CD4-positive, CD25-positive, alpha-beta regulatory T cell (primary cell): ENCODE results near the gene CDH23. TPM values are rescaled to one million over a fixed set of nuclear protein-coding genes. Genes with fewer than 3 reads are reported as not detected.

Experiments used
- ATAC-seq, 2 donors: fragments of 150-1000 bp; cut with Tn5 transposase; one replicate each; pipeline ENCODE4 v1.10.0; 2021; ENCODE audit warnings: low read depth in 2 of 2, moderate number of reproducible peaks in 2 of 2, moderate library complexity in 1 of 2
- DNase-seq, 3 donors: peaks; one replicate each; pipeline versions ENCODE4 v3.0.0 to v3.0.0-alpha.2; 2012 to 2022; ENCODE audit warnings: mixed read lengths in 1 of 3
- H3K27ac ChIP-seq: one replicate; pipeline ENCODE4 v1.7.0; 2013; ENCODE audit warnings: mild to moderate bottlenecking, low read length; ENCODE audit not compliant: insufficient read depth, poor library complexity, severe bottlenecking
- H3K27me3 ChIP-seq: one replicate; pipeline ENCODE4 v1.7.0; 2013; ENCODE audit warnings: low read length; ENCODE audit not compliant: control insufficient read depth, insufficient read depth
- H3K36me3 ChIP-seq: one replicate; pipeline ENCODE4 v1.7.0; 2013; ENCODE audit warnings: mild to moderate bottlenecking, low read length, moderate library complexity; ENCODE audit not compliant: control insufficient read depth, insufficient read depth
- H3K4me1 ChIP-seq: 2 replicates; pipeline ENCODE4 v1.7.0; 2013; ENCODE audit warnings: mild to moderate bottlenecking, low read length; ENCODE audit not compliant: insufficient read depth, control insufficient read depth, poor library complexity, severe bottlenecking
- H3K4me3 ChIP-seq: one replicate; pipeline ENCODE4 v1.7.0; 2013; ENCODE audit warnings: low read depth, mild to moderate bottlenecking, low read length, moderate library complexity
- H3K9me3 ChIP-seq, 2 experiments: 1 replicate in 1 of 2; 2 replicates in 1 of 2; pipeline ENCODE4 v1.7.0; 2013; ENCODE audit warnings: low read length in 2 of 2, mild to moderate bottlenecking in 1 of 2, moderate library complexity in 1 of 2; ENCODE audit not compliant: control insufficient read depth in 2 of 2
- H3K27ac Mint-ChIP-seq, 3 donors: one replicate each; pipeline ENCODE4 v1.8.0; 2020 to 2022; ENCODE audit warnings: mild to moderate bottlenecking in 3 of 3, mixed read lengths in 3 of 3, moderate library complexity in 2 of 3
- H3K27me3 Mint-ChIP-seq: one replicate; pipeline ENCODE4 v1.8.0; 2022; ENCODE audit warnings: mild to moderate bottlenecking, mixed read lengths
- H3K36me3 Mint-ChIP-seq: one replicate; pipeline ENCODE4 v1.8.0; 2020; ENCODE audit warnings: mixed read lengths
- H3K4me1 Mint-ChIP-seq, 4 donors: one replicate each; pipeline ENCODE4 v1.8.0; 2020 to 2022; ENCODE audit warnings: mixed read lengths in 4 of 4, mild to moderate bottlenecking in 1 of 4
- H3K4me3 Mint-ChIP-seq, 4 donors: one replicate each; pipeline ENCODE4 v1.8.0; 2020 to 2022; ENCODE audit warnings: mild to moderate bottlenecking in 4 of 4, mixed read lengths in 4 of 4, moderate library complexity in 3 of 4
- H3K9me3 Mint-ChIP-seq, 7 donors: one replicate each; pipeline ENCODE4 v1.8.0; 2020 to 2022; ENCODE audit warnings: mixed read lengths in 7 of 7, mild to moderate bottlenecking in 3 of 7, moderate library complexity in 2 of 7
- polyA plus RNA-seq, 4 donors: library from polyadenylated mRNA; unstranded; fragments of 300-500 nt; fragmentation: Illumina TruSeq; gene quantifications; one replicate each; pipeline ENCODE4 v1.2.3, GENCODE V29; 2021
- total RNA-seq: library from RNA; stranded (reverse); gene quantifications from one replicate; pipeline ENCODE4 v1.2.3, GENCODE V29; 2022

The CDH23 gene
- total and polyA plus RNA-seq, 5 donors from 2014 or later, result 0.17 to 5.6 (median 1.1) TPM

- ATAC-seq, result no peak
- peaks cover 0 to 2% (median 0%) of the 10 kb centered on the region in 4 donors for H3K4me1 Mint-ChIP-seq
Observed at GRCh38 chr10:71643904-71644303, 247.2 kb downstream of the CDH23 start.

GRCh38 chr10:71644307-71645180 lies 247.8 kb downstream of the CDH23 start:
- Mint-ChIP-seq H3K27me3 (peaks cover 12% of the 10 kb centered on the region), H3K9me3 (no peaks in the 10 kb centered on the region), H3K36me3 (no peaks in the 10 kb centered on the region), H3K4me1 (peaks cover 0 to 3% (median under 1%) of the 10 kb centered on the region in 4 donors), H3K27ac (no peak overlapping the region), H3K4me3 (no peak overlapping the region)
- no peak for ATAC-seq
- Histone ChIP-seq H3K9me3 (no peaks in the 10 kb centered on the region), H3K27me3 (no peaks in the 10 kb centered on the region), H3K4me3 (no peak overlapping the region), H3K36me3 (no peaks in the 10 kb centered on the region), H3K27ac (no peak overlapping the region), H3K4me1 (no peaks in the 10 kb centered on the region)
- no peak for DNase-seq

More at GRCh38 chr10:71643904-71644303, 247.2 kb downstream of the CDH23 start:
- DNase-seq, result no peak
- no peaks in the 10 kb centered on the region for H3K36me3 ChIP-seq
- H3K27me3 ChIP-seq, result no peaks in the 10 kb centered on the region
- no peaks in the 10 kb centered on the region for H3K9me3 Mint-ChIP-seq
- no peak overlapping the region for H3K27ac Mint-ChIP-seq
- H3K36me3 Mint-ChIP-seq, result no peaks in the 10 kb centered on the region
- H3K27ac ChIP-seq, result no peak overlapping the region
- H3K9me3 ChIP-seq, result no peaks in the 10 kb centered on the region
- no peak overlapping the region for H3K4me3 Mint-ChIP-seq
- no peak overlapping the region for H3K4me3 ChIP-seq
- no peaks in the 10 kb centered on the region for H3K4me1 ChIP-seq
- peaks cover 12% of the 10 kb centered on the region for H3K27me3 Mint-ChIP-seq

GRCh38 chr10:71645185-71645584 lies 248.5 kb downstream of the CDH23 start:
- Mint-ChIP-seq H3K4me1 (peaks cover 0 to 3% (median under 1%) of the 10 kb centered on the region in 4 donors), H3K36me3 (no peaks in the 10 kb centered on the region), H3K4me3 (no peak overlapping the region), H3K27ac (no peak overlapping the region), H3K27me3 (peaks cover 12% of the 10 kb centered on the region), H3K9me3 (no peaks in the 10 kb centered on the region)
- no peak overlapping the region for H3K4me3 ChIP-seq
- no peak for ATAC-seq
- no peaks in the 10 kb centered on the region for H3K9me3 ChIP-seq
- H3K4me1 ChIP-seq, result no peaks in the 10 kb centered on the region
- no peak overlapping the region for H3K27ac ChIP-seq
- H3K36me3 ChIP-seq, result no peaks in the 10 kb centered on the region
- DNase-seq, result no peak
- H3K27me3 ChIP-seq, result no peaks in the 10 kb centered on the region

- Histone ChIP-seq H3K27me3 (no peaks in the 10 kb centered on the region), H3K36me3 (no peaks in the 10 kb centered on the region), H3K27ac (no peak overlapping the region), H3K4me3 (no peak overlapping the region), H3K4me1 (no peaks in the 10 kb centered on the region), H3K9me3 (no peaks in the 10 kb centered on the region)
- H3K9me3 Mint-ChIP-seq, result no peaks in the 10 kb centered on the region
- DNase-seq (no peak), ATAC-seq (no peak)
- peaks cover 12% of the 10 kb centered on the region for H3K27me3 Mint-ChIP-seq
- H3K36me3 Mint-ChIP-seq, result no peaks in the 10 kb centered on the region
- H3K4me3 Mint-ChIP-seq, result no peak overlapping the region
- H3K4me1 Mint-ChIP-seq, result peaks cover 0 to 3% (median under 1%) of the 10 kb centered on the region in 4 donors
- no peak overlapping the region for H3K27ac Mint-ChIP-seq
Observed at GRCh38 chr10:71646037-71646436, 249.3 kb downstream of the CDH23 start.

DNA sequence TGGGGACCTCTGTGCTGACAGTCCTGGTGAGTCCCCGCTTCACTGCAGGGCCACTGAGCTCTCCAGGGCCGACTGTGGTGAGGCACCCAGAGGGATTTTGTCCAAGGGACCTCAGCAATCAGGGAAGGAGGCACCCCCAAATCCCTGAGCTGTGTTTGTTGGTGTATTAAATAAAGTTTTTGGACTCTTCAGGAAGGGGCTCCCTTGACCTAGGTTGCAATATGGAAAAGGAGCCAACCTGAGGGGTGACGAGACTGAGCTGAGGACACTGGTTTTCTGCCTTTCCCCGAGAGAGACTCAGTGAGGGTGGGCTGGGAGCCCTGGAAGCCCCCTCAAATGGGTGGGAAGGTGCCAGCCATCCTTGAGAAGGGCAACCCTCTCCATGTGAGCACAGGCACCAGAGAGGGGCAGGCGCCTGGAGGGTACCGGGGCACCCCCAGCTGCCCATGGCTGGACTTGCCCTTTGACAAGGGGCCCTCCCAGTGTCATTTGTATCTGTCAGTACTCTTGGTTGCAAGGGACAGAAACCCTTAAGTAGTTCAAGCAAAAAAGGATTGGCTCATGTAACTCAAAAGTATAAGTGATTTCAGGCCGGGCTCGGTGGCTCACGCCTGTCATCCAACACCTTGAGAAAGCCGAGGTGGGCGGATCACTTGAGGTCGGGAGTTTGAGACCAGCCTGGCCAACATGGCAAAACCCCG lies 250.0 kb downstream of the CDH23 start:
- Mint-ChIP-seq H3K4me1 (peaks cover 0 to 3% (median under 1%) of the 10 kb centered on the region in 4 donors), H3K9me3 (no peaks in the 10 kb centered on the region), H3K36me3 (no peaks in the 10 kb centered on the region), H3K27ac (no peak overlapping the region), H3K4me3 (no peak overlapping the region), H3K27me3 (peaks cover 12% of the 10 kb centered on the region)
- Histone ChIP-seq H3K27me3 (no peaks in the 10 kb centered on the region), H3K4me3 (no peak overlapping the region), H3K27ac (no peak overlapping the region), H3K9me3 (no peaks in the 10 kb centered on the region), H3K4me1 (no peaks in the 10 kb centered on the region), H3K36me3 (no peaks in the 10 kb centered on the region)
- no peak for DNase-seq
- ATAC-seq, result no peak

DNA sequence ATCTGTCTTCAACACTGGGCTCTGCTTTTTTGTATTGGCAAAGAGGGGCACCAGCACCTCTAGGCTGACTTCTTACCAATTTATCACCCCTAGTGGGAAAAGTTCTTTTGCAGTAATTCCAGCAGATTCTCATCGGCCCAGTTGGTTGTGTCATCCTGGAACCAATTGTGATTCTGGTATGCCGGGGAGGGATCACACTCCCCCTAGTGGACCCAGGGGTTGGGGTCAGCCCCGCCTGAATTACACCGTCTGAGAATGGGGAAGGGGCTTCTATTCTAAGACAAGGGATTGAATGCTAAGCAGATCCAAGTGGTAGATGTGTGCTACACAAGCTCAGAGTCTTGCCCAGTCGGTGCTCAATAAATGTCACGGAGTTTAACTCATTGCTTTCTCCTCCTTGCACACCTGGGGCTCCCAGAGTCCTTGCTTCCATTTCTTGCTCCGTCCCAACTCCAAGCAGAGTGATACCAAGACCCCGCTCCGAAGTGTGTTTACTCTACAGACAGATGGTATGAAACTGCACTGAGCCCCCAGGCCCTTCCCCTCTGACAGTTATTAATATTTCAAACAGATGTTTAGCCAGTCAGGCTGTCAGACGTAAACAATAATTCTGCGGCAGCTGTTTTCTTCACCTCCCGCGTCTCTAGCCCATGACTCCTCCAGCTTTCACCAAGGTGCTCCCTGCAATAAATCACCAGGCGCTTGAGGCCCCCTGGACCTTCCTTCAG lies 251.0 kb downstream of the CDH23 start:
- Mint-ChIP-seq H3K27ac (no peak overlapping the region), H3K4me1 (peaks cover 0 to 3% (median under 1%) of the 10 kb centered on the region in 4 donors), H3K36me3 (no peaks in the 10 kb centered on the region), H3K27me3 (peaks cover 12% of the 10 kb centered on the region), H3K9me3 (no peaks in the 10 kb centered on the region), H3K4me3 (no peak overlapping the region)
- Histone ChIP-seq H3K4me1 (no peaks in the 10 kb centered on the region), H3K36me3 (no peaks in the 10 kb centered on the region), H3K4me3 (no peak overlapping the region), H3K27me3 (no peaks in the 10 kb centered on the region), H3K9me3 (no peaks in the 10 kb centered on the region), H3K27ac (no peak overlapping the region)
- no peak for ATAC-seq
- DNase-seq, result no peak

DNA sequence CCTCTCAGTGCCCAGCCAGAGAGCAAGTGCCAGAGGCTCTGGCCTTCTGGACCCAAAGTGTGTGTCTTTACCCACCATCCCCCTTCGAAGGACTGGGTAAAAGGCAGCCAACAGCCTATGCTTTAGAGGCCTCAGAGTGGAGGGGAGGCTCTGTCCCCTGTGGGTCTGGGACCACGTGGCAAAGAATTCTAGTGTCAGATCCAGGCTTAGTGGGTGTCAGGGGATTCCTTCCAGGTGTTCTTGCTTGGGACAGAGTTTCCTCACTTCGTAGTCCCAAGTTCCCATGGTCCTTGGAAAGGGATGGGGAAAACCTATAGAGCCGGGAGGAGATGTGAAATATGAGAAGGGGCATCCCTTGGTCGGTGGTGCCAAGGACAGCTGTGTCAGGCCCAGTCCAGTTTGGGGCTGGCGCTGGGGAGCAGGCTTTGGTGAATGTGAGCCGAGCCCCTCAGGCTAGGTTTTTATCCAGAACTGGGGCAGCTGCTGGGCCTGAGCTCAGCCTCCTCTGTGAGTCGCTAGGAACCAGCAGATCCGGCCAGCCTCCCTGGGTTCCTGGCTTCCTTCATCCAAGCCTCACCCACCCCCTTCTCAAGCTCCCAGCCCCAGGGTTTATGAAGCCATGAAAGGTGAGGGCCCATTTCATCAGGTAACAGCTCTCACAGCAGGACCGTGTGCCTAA lies 251.7 kb downstream of the CDH23 start:
- Histone ChIP-seq H3K4me1 (no peaks in the 10 kb centered on the region), H3K27ac (no peak overlapping the region), H3K9me3 (no peaks in the 10 kb centered on the region), H3K27me3 (no peaks in the 10 kb centered on the region), H3K4me3 (no peak overlapping the region), H3K36me3 (no peaks in the 10 kb centered on the region)
- peaks cover 0 to 3% (median 0%) of the 10 kb centered on the region in 4 donors for H3K4me1 Mint-ChIP-seq
- no peak overlapping the region for H3K4me3 Mint-ChIP-seq
- DNase-seq (no peak), ATAC-seq (no peak)
- peaks cover 8% of the 10 kb centered on the region for H3K27me3 Mint-ChIP-seq
- H3K9me3 Mint-ChIP-seq, result no peaks in the 10 kb centered on the region
- H3K27ac Mint-ChIP-seq, result no peak overlapping the region
- H3K36me3 Mint-ChIP-seq, result no peaks in the 10 kb centered on the region
